NCI-H748 (cell line): ENCODE data around the gene ELFN1.

Experiments used
- DNase-seq: peaks from one replicate; lab custom pipeline; 2025; ENCODE audit not compliant: unreplicated experiment; lab: John Stamatoyannopoulos, UW

The ELFN1 gene

GRCh38 chr7:1779445-1779844 lies 109.4 kb downstream of the ELFN1 start:
- no peak for DNase-seq

DNA sequence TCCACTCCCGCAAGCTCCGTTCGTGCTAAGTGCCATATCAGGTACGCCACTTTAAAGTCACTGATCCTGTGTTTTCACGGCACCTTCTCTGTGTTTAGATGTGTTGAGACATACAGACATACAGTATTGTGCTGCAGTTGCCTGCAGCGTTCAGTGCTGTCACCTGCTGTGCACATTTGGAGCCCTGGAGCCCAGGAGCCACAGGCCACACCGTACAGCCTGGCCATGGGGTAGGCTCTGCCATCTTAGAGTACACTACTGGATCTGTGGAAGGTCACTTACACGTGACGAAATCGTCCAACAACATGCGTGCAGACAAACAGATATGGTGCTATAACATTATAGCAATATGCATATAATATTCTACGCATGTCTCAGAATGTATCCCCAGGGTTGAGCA lies 111.3 kb downstream of the ELFN1 start:
- no peak for DNase-seq

- no peak for DNase-seq
Measured at GRCh38 chr7:1785839-1786238, 115.8 kb downstream of the ELFN1 start.

DNA sequence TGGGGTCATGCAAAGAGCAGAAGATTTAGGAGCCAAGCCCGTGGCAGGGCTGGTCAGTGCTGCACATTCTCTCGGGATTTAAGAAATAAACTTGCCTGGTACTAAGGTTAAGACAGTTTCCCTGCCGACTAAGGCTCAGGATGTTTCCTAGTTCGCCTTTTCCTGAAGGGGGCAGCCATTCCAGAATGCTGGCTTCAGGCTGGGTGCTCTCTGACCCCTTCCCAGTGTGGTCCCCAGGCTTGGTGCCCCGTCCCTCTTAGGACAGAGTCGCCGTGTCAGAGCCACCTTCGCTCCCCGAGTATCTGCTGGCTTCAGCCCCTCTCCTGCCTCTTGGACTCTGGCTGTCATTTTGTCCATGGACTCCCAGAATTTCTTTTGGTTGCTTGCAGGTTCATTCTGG lies 117.2 kb downstream of the ELFN1 start:
- DNase-seq: no peak

DNA sequence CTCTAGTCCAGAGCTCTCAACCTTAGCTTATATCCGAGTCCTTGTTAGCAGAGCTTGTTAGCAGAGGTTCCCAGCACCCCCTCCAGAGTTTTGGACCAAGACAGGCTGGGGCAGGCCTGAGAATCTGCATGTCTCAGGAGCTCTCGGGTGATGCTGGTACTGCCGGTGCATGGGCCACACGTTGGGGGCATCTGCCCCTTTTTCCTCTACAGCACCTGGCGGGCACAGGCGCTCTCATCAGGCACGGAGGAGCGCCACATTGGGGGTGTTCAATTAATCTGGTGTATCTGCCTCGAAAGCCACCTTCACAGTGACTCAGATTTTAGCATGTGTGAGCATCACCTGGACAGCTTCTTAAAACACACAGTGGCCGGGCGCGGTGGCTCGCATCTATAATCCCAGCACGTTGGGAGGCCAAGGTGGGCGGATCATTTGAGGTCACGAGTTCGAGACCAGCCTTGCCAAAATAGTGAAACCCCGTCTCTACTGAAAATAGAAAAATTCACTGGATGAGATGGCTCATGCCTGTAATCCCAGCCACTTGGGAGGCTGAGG lies 117.7 kb downstream of the ELFN1 start:
- DNase-seq: no peak

DNA sequence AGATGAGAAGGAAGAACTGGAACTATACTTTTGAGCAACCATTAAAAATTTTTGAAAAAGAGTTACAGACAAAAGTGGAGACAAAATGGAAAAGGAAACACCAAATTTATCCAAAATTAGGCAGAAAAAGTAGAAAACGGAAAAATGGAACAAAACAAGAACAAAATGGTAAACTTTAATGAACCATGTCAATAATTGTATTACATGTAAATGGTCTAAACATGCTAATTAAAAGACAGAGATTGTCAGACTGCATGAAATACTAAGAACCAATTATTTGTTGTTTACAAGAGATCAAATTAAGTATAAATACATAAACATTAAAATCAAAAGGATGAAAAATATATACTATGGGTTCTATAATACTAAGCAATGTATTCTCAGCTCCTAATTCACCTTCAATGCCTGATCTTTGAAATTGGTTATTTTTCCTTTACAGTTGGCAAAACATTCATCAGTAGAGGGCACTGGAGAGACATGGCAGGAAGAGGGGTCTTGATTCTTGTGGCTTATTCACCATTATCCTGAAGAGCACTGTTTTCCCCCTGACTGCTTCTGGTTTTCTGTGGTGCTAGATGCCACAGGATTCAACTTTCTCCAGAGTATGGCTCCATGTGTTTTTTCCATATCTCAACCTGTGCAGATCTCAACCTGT lies 124.9 kb downstream of the ELFN1 start:
- DNase-seq: peak; percentile 45
